Neuronal stem cell (in vitro differentiated cells): ENCODE measurements around the gene PACS1.

Experiments used
- DNase-seq: peaks from one replicate; pipeline ENCODE4 v3.0.0-alpha.2; 2013; ENCODE audit warnings: low spot score
- H2AFZ ChIP-seq: one replicate; pipeline ENCODE4 v1.6.1; 2013; ENCODE audit warnings: mild to moderate bottlenecking, low read length, inconsistent platforms
- H2AK5ac ChIP-seq: 2 replicates; pipeline ENCODE4 v1.6.1; 2013; ENCODE audit warnings: low read depth, mild to moderate bottlenecking, inconsistent platforms, low read length, moderate library complexity, mixed read lengths
- H2BK120ac ChIP-seq: 2 replicates; pipeline ENCODE4 v1.6.1; 2013; ENCODE audit warnings: low read depth, mild to moderate bottlenecking, inconsistent platforms, low read length, moderate library complexity, mixed read lengths
- H2BK12ac ChIP-seq: one replicate; pipeline ENCODE4 v1.6.1; 2013; ENCODE audit warnings: low read length, inconsistent platforms
- H2BK15ac ChIP-seq: 2 replicates; pipeline ENCODE4 v1.6.1; 2013; ENCODE audit warnings: mild to moderate bottlenecking, low read length, inconsistent platforms, mixed read lengths
- H2BK5ac ChIP-seq: one replicate; pipeline ENCODE4 v1.6.1; 2013; ENCODE audit warnings: inconsistent platforms, mild to moderate bottlenecking, low read length, moderate library complexity
- H3K14ac ChIP-seq: one replicate; pipeline ENCODE4 v1.6.1; 2013; ENCODE audit warnings: low read length, inconsistent platforms
- H3K18ac ChIP-seq: 2 replicates; pipeline ENCODE4 v1.6.1; 2013; ENCODE audit warnings: low read length, inconsistent platforms
- H3K23ac ChIP-seq: 2 replicates; pipeline ENCODE4 v1.6.1; 2013; ENCODE audit warnings: low read depth, mild to moderate bottlenecking, mixed read lengths, low read length, inconsistent platforms; ENCODE audit not compliant: poor library complexity
- H3K27ac ChIP-seq: replicated peaks from 3 replicates; pipeline ENCODE4 v1.5.1; 2013; ENCODE audit warnings: low read length, inconsistent platforms
- H3K27me3 ChIP-seq, 3 experiments: 2 replicates each; pipeline ENCODE4 v1.6.1; 2013; ENCODE audit warnings: low read length in 3 of 3, mild to moderate bottlenecking in 2 of 3, inconsistent platforms in 1 of 3, low read depth in 1 of 3, mixed read lengths in 1 of 3, moderate library complexity in 1 of 3; ENCODE audit not compliant: control insufficient read depth in 3 of 3, insufficient read depth in 3 of 3
- H3K36me3 ChIP-seq, 2 donors: replicated peaks in 1 of 2; 2 replicates each; pipeline ENCODE4 v1.6.1; 2013; ENCODE audit warnings: low read length in 2 of 2; ENCODE audit not compliant: control insufficient read depth in 2 of 2, insufficient read depth in 2 of 2
- H3K4ac ChIP-seq: 2 replicates; pipeline ENCODE4 v1.6.1; 2013; ENCODE audit warnings: inconsistent platforms, mild to moderate bottlenecking, low read length, moderate library complexity
- H3K4me1 ChIP-seq, 2 donors: 1 replicate in 1 of 2; 2 replicates in 1 of 2; pipeline ENCODE4 v1.6.1; 2013; ENCODE audit warnings: low read length in 2 of 2, low read depth in 1 of 2; ENCODE audit not compliant: control insufficient read depth in 2 of 2, insufficient read depth in 1 of 2
- H3K4me2 ChIP-seq: one replicate; pipeline ENCODE4 v1.6.1; 2013; ENCODE audit warnings: mild to moderate bottlenecking, low read length, inconsistent platforms; ENCODE audit not compliant: insufficient read depth, poor library complexity, severe bottlenecking
- H3K4me3 ChIP-seq, 2 donors: 2 replicates each; pipeline ENCODE4 v1.5.1; 2013; ENCODE audit warnings: low read length in 2 of 2, mild to moderate bottlenecking in 2 of 2, inconsistent platforms in 1 of 2, moderate library complexity in 1 of 2
- H3K79me1 ChIP-seq: one replicate; pipeline ENCODE4 v1.6.1; 2013; ENCODE audit warnings: low read depth, mild to moderate bottlenecking, inconsistent platforms, low read length, moderate library complexity
- H3K9ac ChIP-seq: one replicate; pipeline ENCODE4 v1.6.1; 2013; ENCODE audit warnings: mild to moderate bottlenecking, low read depth, low read length, inconsistent platforms; ENCODE audit not compliant: poor library complexity
- H3K9me3 ChIP-seq, 2 donors: replicated peaks in 1 of 2; 2 replicates each; pipeline versions ENCODE3 to v1.6.1; 2013; ENCODE audit warnings: low read length in 2 of 2, mild to moderate bottlenecking in 2 of 2, inconsistent platforms in 1 of 2, low read depth in 1 of 2, mixed read lengths in 1 of 2, moderate library complexity in 1 of 2; ENCODE audit not compliant: control insufficient read depth in 2 of 2, insufficient read depth in 1 of 2
- H4K8ac ChIP-seq: one replicate; pipeline ENCODE4 v1.6.1; 2013; ENCODE audit warnings: low read depth, mild to moderate bottlenecking, inconsistent platforms, low read length, moderate library complexity
- H4K91ac ChIP-seq: one replicate; pipeline ENCODE4 v1.6.1; 2013; ENCODE audit warnings: low read length, low read depth, mild to moderate bottlenecking, inconsistent platforms; ENCODE audit not compliant: poor library complexity
- WGBS, 2 donors: extraction: QIAGEN DNeasy Blood & Tissue Kit; methylation state at CpG; one replicate each; pipeline ENCODE4 v1.1.7; 2013; ENCODE audit warnings: missing lambda C conversion rate in 2 of 2, mixed read lengths in 1 of 2; ENCODE audit not compliant: insufficient read length in 2 of 2, insufficient replicate concordance in 1 of 2; ENCODE audit errors: extremely low coverage in 2 of 2; 5-methylcytosine and 5-hydroxymethylcytosine counted together

Gene PACS1

GRCh38 chr11:66278363-66279091 is 208.5 kb downstream of the PACS1 start:
- Histone ChIP-seq H2BK15ac (peak overlapping the region; percentile 91), H3K4me2 (peak overlapping the region; percentile 99), H3K23ac (no peak overlapping the region), H3K79me1 (peaks cover 2% of the 10 kb centered on the region), H3K9me3 (no peaks in the 10 kb centered on the region), H4K91ac (peak overlapping the region; percentile 72), H2BK12ac (no peak overlapping the region), H3K4me1 (peaks cover 30 to 45% of the 10 kb centered on the region in 2 donors), H3K27ac (no peak overlapping the region), H3K9ac (peak overlapping the region; percentile 77), H2AK5ac (peak overlapping the region; percentile 84), H3K4ac (no peak overlapping the region), H3K27me3 (no peaks in the 10 kb centered on the region), H3K36me3 (peaks cover 22 to 54% of the 10 kb centered on the region in 2 donors), H2BK120ac (no peak overlapping the region), H3K4me3 (peak overlapping the region; percentile 75 to 83), H2AFZ (no peak overlapping the region), H3K14ac (no peak overlapping the region), H2BK5ac (peak overlapping the region; percentile 66), H4K8ac (no peak overlapping the region), H3K18ac (peak overlapping the region; percentile 85)
- DNase-seq = no peak
- WGBS, 2 donors = no CpG with 5 or more reads among the region's 45 CpGs

GRCh38 chr11:66279092-66279734 is 209.1 kb downstream of the PACS1 start:
- DNase-seq = no peak
- peak overlapping the region; percentile 2 to 75 for H3K4me3 ChIP-seq
- WGBS, 2 donors = no CpG with 5 or more reads among the region's 15 CpGs
- no peak overlapping the region for H3K9ac ChIP-seq
- no peaks in the 10 kb centered on the region for H3K9me3 ChIP-seq
- H3K79me1 ChIP-seq = peaks cover 2% of the 10 kb centered on the region
- H3K27ac ChIP-seq = no peak overlapping the region
- no peak overlapping the region for H3K18ac ChIP-seq
- no peaks in the 10 kb centered on the region for H3K27me3 ChIP-seq
- peak overlapping the region; percentile 61 for H2AK5ac ChIP-seq
- peak overlapping the region; percentile 10 for H2BK12ac ChIP-seq
- peaks cover 18 to 52% of the 10 kb centered on the region in 2 donors for H3K36me3 ChIP-seq
- H4K8ac ChIP-seq = no peak overlapping the region
- H3K4ac ChIP-seq = no peak overlapping the region
- H2AFZ ChIP-seq = no peak overlapping the region
- H2BK15ac ChIP-seq = peak overlapping the region; percentile 91
- no peak overlapping the region for H2BK120ac ChIP-seq
- peak overlapping the region; percentile 99 for H3K4me2 ChIP-seq
- H3K4me1 ChIP-seq = peaks cover 30 to 45% of the 10 kb centered on the region in 2 donors
- H3K14ac ChIP-seq = peak overlapping the region; percentile 8
- H4K91ac ChIP-seq = no peak overlapping the region
- H2BK5ac ChIP-seq = peak overlapping the region; percentile 66
- no peak overlapping the region for H3K23ac ChIP-seq

DNA sequence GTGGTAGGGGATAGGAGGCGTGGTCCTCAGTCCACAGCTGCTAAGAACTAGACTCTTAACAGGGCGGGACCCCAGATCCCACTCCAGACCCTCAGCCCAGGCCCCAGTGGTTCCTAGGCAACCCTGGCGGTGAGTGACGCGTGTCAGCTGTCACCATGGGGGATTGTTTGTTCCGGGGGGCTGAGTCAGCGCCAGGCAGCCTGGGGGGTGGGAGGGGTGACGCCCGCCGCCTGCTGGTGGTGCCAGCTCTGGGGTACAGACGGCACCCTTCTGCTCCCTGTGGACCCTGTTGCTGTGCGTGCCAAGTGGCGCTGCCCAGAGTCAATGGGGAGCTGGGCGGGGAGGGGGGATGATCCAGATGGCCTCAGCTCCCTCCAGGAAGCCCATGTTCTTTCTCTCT is 210.4 kb downstream of the PACS1 start:
- no peak overlapping the region for H3K4me3 ChIP-seq
- H3K9me3 ChIP-seq = no peaks in the 10 kb centered on the region
- peaks cover 30 to 45% of the 10 kb centered on the region in 2 donors for H3K4me1 ChIP-seq
- H3K27me3 ChIP-seq = no peaks in the 10 kb centered on the region
- H4K91ac ChIP-seq = no peak overlapping the region
- peaks cover 16 to 53% of the 10 kb centered on the region in 2 donors for H3K36me3 ChIP-seq
- no peak overlapping the region for H3K27ac ChIP-seq
- no peak overlapping the region for H3K23ac ChIP-seq
- no peak for DNase-seq
- H2BK12ac ChIP-seq = no peak overlapping the region
- WGBS, 2 donors = no CpG with 5 or more reads among the region's 14 CpGs
- H4K8ac ChIP-seq = no peak overlapping the region
- no peak overlapping the region for H3K14ac ChIP-seq
- H3K4me2 ChIP-seq = no peak overlapping the region
- no peak overlapping the region for H3K9ac ChIP-seq
- H2BK15ac ChIP-seq = no peak overlapping the region
- no peak overlapping the region for H3K18ac ChIP-seq
- H2BK120ac ChIP-seq = no peak overlapping the region
- H2BK5ac ChIP-seq = no peak overlapping the region
- H3K4ac ChIP-seq = no peak overlapping the region
- H2AK5ac ChIP-seq = peak overlapping the region; percentile 68
- peaks cover 2% of the 10 kb centered on the region for H3K79me1 ChIP-seq
- no peak overlapping the region for H2AFZ ChIP-seq

- H2AK5ac ChIP-seq = peak overlapping the region; percentile 68
- no peak overlapping the region for H2BK15ac ChIP-seq
- H2BK12ac ChIP-seq = no peak overlapping the region
- H2BK120ac ChIP-seq = no peak overlapping the region
- peaks cover 18 to 53% of the 10 kb centered on the region in 2 donors for H3K36me3 ChIP-seq
- no peak overlapping the region for H3K14ac ChIP-seq
- DNase-seq = no peak
- no peak overlapping the region for H3K4me3 ChIP-seq
- H2BK5ac ChIP-seq = no peak overlapping the region
- H3K27me3 ChIP-seq = no peaks in the 10 kb centered on the region
- no peak overlapping the region for H3K4ac ChIP-seq
- H3K79me1 ChIP-seq = peaks cover 2% of the 10 kb centered on the region
- no peak overlapping the region for H4K8ac ChIP-seq
- H3K9me3 ChIP-seq = no peaks in the 10 kb centered on the region
- no peak overlapping the region for H2AFZ ChIP-seq
- H3K18ac ChIP-seq = no peak overlapping the region
- H4K91ac ChIP-seq = no peak overlapping the region
- no peak overlapping the region for H3K4me2 ChIP-seq
- H3K23ac ChIP-seq = no peak overlapping the region
- H3K27ac ChIP-seq = no peak overlapping the region
- H3K9ac ChIP-seq = no peak overlapping the region
- peaks cover 30 to 45% of the 10 kb centered on the region in 2 donors for H3K4me1 ChIP-seq
- WGBS, 2 donors = no CpG with 5 or more reads among the region's 6 CpGs
These were observed 210.9 kb downstream of the PACS1 start for GRCh38 chr11:66281001-66281400.
